IPS DF 4.7 (cell line): ENCODE measurements around the gene ZIM2.

Experiments used
- DNase-seq: peaks from one replicate; pipeline ENCODE4 v3.0.0-alpha.2; 2013; ENCODE audit warnings: low spot score; ENCODE audit errors: extremely low read depth

The ZIM2 gene

DNA sequence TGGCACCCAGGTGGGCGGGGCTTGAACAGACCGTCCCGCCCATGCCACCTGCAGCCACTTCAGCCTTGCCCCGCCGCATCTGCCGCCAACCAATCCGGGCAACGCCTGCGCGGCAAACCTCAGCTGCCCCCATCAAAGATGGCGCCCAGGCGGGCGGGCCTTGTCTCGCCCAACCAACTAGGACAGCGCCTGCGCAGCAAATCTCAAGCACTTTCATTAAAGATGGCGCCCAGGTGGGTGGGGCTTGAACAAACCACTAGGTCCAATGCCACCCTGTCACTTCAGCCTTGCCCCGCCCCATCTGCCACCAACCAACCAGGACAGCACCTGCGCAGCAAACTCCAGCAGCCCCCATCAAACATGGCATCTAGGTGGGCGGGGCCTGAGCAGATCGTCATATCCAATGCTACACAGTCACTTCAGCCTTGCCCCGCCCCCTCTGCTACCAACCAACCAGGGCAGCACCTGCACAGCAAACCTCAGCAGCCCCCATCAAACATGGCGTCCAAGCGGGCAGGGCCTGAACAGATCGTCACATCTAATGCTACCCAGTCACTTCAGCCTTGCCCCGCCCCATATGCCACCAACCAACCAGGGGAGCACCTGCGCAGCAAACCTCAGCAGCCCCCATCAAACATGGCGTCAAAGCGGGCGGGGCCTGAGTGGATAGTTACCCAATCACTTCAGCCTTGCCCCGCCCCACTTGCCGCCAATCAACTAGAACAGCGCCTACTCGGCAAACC, 1.4 kb downstream of the ZIM2 start:
- no peak for DNase-seq

DNA sequence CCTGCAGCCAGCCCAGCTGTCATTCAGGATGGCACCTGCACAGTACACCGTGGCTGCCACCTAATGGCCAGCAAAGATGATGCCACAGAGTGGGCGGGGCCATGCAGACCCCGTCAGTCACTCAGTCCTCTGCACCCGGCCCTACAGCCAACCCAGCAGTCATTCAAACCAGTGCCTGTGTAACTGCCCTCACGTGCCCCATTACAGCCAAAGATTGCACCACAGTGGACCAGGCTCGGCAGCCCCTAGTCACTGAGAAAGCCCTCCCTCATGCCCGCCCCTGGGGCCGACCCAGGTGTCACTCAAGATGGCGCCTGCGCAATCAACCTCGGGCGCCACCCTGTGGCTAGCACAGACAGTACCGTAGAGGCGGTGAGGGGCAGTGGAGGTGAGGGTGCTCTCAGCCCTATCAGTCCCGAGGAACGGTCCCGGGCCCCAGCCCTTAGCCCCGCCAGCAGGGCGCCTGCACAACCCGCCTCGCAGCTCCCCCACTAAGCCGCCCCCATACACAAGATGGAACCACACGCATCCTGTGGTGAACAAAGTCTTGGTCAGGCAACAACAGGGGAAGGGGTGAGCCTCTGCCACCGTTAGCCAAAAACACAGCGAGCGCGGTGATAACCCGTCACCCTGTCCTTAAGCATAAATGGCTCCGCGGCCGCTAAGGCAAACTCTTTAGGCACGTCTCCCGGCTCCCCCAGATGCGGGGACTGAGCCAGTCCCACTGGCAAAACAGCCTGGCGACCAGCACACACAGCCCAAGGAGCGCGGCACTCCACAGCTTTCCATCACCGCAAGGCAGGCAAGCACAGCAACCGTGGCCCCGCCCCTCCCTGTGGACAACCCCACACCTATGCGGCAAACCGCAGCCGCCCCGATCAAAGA, 2.3 kb downstream of the ZIM2 start:
- no peak for DNase-seq

DNA sequence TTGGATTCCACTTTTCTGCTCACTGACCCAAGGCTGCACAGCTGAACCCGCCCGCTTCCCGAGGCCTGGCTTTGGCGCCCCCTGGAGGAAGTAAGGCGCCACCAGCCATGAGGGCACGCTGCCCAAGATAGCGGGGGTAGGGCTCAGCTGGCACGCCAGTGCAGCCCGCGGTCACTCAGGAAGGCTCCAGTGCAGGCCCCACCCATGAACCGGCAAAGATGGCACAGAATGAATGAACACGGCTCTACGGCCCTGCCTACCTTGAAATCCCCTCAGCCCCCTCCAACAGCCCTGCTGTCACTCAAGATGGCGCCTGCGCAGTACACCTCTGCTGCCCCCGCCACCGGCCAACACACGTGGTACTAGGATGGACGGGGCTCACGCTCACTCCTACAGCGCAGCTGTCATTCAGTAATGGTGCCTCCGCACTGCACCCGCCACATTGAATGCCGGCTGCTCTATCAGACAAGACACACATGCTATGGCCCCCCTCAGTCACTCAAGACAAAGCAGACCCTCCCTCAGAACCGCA, 3.0 kb downstream of the ZIM2 start:
- no peak for DNase-seq

DNA sequence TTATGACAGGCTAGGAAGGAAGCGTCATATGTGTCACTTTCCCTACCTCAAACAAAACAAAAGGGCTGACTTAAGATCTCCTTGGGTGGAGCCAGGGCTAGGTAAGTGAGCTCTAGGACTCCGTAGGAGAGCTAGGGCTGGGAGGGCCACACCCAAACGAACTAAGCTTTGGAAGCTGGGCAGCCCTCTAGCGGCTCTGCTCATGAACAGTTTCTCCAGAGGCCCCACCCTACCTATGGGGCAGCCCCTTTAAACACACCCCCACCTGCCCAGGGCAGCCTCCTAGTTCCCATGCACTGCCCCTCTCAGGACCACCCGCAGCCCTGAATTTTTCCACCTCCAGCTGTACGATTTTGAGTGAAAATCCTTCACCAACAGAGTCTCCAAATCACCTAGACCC, 3.5 kb downstream of the ZIM2 start:
- no peak for DNase-seq

DNA sequence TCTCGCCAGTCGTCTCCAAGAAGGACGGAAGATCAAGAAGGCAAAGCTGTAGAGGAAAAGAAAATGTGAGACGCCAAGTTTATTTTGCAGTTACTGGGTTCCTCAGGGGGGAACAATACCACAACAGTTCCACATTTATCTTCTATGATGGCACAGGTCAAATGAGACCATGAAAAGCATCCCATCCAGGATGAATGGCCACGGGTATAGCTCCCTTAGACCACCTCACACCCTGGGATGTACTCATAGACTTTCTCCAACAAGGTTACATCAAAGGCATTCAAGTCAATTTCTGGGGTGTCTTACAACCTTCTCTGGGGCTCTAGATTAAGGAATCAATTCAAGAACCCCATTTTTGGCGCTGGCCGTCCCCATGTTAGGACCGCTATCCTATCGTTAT, 4.5 kb downstream of the ZIM2 start:
- no peak for DNase-seq

DNA sequence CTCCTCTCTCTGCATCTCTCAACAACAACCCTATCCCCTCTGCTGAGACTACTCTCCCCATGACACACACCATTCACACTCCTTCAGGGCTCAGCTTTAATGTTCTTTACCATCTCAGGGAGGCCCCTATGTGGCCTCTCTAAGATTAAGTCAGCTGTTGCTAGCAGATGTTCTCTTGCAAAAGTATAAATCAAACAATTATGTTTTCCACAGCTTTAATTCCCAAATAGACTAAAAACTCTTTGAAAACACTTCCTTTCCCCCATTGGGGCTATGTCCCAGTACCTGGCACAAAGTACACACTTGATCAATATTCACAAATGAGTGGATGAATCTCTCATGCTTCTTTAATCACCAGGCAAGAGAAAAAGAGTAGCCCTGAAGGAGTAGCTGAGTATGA, 5.1 kb downstream of the ZIM2 start:
- DNase-seq = no peak

DNA sequence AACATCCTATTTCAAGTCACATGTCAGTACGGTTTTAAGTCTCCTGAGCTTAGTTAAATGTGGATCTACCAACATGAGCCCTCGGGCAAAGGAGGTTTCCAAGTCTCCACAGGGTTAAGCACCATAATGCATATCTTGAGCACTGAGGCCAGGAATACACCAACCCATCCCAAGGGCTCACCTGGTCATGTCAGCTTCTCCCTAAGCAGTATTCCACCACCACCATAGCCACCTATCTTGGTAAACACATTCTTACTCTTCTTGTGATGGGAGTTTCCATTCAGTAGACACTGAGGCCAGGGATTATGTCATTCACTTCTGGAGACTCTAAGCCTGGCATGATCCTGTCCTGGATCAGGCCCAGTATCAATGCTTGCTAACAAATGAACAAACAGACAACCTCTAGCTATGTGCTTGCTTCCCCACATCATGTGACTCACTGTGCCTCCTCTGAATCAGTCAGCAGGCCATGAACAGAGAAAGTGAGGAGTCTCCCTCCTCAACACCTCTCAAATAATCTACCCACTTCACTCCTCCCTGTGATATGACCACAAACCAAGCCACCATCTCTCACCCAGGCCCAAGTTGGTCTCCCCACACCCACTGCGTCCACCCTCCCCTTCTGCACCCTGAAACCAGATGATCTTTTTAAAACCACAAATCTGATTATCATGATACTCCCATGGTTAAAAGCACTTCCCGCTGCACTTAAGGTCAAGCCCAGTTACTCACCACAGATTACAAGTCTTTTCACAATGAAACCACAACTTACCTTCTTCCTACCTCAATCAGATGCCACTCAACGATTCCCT, 5.8 kb downstream of the ZIM2 start:
- no peak for DNase-seq

DNA sequence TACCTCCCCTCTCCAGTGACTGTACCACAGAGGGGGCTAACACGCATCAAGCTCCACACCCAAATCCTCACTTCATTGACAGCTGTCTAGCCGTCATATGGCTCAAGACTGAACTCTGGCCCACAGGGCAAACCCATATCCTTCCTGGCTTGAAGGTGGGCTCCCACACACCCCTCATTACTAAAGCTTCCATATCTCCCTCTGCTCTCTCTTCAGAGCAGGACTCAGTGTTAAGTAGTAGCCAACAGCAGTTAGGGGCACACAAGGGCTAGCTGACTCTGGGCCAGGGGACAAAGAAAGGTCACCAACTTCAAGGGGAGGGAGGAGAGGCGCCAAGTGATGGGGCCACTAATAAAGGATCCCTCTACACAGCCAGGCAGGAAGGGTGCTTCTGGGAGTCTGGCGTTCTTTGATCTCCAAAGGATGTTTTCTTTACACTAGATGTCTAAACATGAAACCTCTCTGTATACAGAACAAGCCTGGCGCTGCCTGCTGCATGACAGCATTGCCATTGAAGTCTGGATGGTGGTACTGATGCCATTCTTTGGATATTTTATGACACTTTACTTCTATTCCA, 8.1 kb downstream of the ZIM2 start:
- no peak for DNase-seq

DNA sequence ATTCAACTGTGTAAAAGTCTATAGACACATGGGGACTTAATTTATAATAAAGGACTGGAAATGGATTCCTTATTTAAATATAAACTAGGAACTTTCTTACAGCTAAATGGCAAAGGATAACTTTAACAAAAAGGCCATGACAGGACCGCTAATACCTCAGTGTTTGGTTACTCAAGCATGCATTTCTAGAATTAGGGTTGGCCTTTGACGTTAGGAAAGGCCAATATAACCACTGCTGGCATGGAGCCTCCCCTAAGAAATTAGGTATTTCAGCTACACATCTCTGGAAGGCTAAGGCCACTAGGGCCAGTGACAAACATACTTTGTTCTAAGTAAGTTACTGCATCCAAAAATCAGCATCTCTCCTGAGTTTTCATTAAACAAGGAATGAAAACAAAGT, 9.3 kb downstream of the ZIM2 start:
- no peak for DNase-seq

DNA sequence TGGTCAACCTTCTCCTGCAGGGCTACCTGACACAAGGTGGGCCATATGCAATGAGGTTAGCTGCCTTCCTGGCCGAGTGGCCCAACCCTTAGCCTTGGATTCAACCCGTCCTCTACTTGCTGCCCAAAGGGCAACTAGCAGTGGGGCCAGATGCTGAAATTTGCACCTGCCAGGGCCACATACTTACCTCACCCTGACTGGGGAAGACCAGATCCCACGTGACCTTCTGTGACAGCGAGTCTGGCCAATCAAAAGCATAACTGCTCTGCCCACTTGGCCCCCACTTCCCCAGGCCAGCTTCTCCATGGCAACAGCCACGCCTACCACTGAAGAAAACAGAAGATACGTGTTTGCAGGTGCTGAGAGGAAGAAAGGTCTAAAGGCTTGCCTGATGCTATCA, 10.9 kb downstream of the ZIM2 start:
- DNase-seq = no peak

DNA sequence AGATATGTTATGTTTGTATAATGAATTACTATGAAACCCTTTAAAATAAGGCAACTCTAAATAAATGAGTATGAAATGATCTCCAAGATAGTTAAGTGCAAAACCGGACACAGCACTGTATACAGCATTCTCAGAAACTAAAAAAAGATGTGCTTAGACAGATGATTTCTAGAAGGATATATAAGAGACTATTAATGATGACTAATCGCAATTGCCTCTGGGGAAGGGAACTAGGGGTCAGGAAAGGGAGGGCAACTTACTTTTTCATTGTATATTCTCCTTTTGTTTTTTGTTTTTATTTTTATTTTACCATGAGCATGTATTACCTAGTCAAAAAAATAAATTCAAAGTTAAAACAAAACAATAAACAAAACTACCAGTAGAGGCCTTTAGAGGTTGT, 12.8 kb downstream of the ZIM2 start:
- DNase-seq = no peak

DNA sequence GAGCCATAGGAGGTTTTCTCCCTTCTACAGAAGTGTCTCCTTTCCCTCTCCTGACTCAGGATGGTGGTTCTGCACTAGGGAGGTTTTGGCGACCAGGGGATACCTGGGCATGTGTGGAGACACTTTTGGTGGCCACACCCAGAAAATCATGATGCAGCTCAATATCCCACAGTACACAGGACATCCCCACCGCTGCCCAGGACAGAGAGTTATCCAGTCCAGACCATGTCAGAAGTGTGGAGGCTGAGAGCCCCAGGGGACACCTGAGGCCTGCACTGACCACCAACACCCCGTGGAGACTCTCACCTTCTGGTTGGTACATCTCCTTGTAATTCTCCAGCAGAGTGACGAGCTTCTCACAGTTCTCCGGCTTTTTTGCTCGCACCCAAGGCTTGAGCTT, 16.6 kb downstream of the ZIM2 start:
- DNase-seq = no peak

DNA sequence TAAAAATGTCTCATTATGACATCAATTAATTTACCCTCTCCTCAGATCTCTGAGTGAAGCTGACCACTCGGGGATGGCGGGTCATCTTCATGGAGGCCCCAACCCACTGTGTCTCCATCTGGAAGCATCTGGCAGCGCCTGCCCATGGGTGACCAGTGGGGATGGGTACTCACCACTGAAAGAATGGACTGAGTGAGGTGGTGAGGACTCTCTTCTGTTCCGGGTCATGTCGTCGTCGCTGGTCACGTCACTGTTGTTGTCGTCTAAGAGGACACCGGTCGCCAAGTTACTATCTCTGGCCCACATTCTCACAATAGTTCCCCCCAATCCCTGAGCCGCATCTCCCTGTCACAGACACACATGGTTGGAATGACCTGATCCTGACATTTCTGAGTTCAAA, 17.1 kb downstream of the ZIM2 start:
- no peak for DNase-seq

DNA sequence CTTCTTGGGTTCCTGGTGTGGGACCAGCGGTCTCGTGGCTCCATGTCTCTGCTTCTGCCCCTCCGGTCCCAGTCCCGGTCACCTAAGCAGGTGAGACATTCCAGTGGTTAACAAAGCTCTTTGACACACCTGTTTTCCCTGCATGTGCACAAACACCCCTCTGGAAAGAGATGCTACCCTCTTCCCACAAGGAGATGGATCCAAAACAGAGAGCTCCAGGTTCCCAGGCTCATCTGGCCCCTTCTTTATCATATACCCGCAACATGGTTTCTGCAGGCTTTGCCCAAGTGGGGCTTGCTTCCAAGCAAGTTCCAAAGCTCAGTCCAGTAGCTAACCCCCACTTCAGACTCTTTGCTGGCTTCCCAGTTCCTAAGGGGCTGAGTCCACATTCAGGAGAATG, 17.8 kb downstream of the ZIM2 start:
- DNase-seq = no peak

DNA sequence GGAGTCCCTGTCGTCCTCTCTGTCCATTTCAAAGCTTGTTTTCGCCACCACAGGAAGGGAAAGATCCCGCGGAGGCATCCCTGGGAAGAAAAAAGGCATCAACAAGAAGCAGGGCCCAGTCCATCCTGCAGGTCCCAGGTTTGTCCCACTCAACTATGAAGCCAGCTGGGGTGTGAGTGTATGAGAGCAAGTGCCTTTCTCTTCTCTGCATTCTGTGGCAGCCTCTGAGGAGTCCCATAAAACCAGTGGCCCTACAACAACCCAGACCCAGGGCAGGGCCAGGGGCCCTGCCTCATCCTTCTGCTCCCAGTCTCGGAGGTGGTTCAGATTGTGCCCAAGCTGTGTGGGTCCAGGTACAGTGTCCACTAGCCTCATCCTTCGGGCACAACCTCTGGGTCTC, 18.9 kb downstream of the ZIM2 start:
- no peak for DNase-seq

DNA sequence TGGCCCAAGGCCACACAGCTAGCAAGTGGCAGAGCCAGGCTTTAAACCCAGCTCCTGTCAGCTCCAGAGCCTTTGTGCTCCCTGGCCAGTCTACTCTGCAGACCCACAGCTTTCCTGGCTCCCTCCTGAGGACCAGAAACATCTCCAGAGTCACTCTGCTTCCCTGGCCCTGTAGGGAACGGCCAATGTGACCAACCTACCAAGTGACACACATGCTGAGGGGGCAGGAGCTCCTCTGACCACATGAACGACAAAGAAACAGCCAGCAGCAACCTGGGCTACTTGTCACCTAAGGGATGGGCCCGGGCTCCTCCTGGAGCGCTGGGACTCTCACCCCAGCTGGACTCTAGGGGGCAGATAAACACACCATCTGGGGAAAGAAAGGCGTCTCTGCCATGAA, 19.3 kb downstream of the ZIM2 start:
- no peak for DNase-seq

DNA sequence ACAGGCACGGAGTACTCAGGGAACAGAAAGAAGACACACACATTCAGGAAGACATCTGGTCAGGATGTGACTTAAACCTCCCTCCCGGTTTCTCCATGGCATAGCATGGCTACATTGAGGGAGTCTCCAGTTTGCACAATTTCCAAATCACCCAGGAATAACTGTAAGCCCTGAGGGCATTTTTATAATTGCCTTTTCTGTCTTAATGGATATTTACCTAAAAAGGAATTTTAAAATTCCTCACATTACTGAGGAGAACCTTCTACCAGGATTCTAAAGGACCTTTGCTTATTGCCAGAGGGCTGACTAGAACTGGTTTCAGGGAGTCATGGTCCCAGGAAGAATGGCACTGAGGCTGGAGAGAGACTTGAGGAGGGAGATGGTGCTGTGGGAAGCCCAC, 21.4 kb downstream of the ZIM2 start:
- DNase-seq = no peak

DNA sequence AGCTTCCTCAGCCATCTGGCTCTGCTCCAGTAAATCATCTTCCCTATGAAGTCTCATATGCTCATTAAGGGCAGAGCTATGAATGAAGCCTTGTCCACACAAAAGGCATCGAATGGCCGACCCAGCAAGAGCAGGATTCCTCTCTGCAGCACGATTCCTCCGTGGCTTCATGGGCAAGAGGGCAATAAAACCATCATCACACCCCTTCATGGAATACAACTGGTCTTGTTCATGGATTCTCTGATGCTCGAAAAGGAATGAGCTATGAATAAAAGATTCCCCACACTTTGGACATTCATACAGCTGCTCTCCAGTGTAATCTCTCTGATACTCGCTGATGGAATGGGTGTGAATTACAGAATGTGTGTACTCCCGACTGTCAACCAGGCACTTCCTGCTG, 25.9 kb downstream of the ZIM2 start:
- no peak for DNase-seq

DNA sequence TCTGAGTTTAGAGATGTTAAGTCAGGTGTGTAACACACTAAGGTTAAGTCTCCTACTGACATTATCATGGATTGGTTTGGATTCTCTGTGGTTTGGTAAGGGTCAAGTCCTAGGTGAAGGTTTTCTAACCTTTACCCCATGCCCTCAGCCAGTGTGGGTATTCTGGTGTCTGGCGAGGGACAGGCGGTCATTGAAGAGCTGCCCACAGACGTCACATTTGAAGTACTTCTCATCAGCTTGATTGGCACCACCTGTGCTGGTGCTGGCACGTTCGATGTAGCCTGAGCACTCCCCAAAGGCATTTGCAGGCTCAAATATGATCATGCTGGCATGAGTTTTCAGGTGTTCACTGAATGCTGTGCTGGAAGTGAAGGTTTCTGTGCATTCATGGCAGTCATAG, 27.0 kb downstream of the ZIM2 start:
- no peak for DNase-seq

DNA sequence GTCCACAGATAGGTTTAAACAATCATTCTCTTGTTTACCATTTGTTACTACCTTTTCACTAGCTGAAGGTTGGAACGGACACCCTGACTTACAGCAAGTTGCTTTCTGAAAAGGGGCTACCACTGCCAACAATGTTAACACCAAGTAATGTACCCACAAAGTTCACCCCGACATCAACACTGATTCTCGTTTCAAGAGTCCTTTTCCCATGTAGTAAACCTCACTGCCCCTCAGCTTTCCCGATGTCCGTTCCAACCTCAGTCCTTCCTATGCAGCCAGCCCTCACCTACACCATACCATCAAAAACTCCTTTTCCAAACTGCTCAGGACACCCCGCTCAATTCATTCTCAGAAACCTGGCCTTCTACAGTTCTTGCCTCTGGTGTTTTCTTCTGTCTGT, 29.0 kb downstream of the ZIM2 start:
- DNase-seq = no peak

DNA sequence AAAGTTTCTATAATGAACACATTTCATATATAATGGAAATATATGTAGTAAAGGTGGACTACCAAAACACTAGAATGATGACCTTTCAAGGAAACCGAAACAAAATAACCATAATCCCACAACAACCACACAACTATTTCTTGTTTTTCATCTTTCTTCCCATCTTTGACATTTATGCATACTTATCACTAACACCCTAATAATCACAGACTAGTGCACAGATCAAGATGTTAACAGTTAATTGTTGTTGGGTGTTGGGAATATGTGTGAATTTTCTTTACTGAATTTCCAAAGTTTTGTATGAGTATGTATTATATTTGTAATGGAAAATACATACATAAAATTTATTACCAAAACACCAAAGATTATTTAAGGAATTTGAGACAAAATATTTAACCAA, 30.3 kb downstream of the ZIM2 start:
- DNase-seq = no peak
